Measurements from ENCODE around the gene ICAM1. TPM values are rescaled to one million over a fixed set of nuclear protein-coding genes. Genes with fewer than 3 reads are reported as not detected.

The ICAM1 gene
- total RNA-seq, 2 experiments from 2014 or later: 8.0 to 9.0 TPM

DNA sequence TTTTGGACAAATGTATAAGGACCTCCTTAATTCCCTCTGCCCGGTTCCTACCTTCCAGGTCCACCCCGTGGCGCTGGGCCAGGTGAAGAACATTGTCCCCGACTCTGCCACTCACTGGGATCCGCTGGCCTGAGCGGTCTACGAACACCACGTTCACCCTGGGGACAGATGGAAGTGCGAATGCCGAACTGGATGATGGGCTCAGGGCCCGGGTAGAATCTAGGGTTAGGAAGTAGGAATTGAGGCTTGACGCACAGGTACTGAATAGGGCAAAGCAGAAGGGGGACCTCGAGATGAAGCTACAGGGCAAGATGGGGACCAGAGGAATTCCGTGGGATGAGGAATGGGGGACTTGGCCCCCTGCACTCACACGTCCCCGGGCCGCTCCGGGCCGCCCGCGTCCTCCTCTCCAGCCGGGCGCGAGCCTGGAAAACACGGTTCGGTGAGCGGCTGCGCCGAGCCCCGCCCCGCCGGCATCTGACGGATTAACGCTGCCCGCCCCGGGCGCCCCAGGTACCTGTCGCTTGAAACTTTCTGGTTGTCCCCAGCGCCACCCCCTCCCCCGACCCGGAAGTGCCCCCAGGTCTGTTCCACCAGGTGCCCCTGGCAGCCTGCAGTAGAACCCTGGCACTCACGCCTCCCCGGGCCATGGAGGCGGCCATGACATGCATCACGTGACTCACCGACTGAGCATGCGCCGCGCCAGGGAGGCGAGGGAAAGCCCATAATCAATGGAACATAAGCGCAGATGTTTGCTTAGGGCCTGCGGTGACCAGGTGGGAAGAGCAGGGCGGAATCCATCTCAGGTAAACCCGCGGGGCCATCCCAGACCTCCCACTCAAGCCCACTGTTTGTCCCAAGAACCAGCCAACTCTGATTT is 44.7 kb downstream of the ICAM1 start, which contains the start of gene FDX2:
Gene FDX2 (minus strand): TSS at position 681 of the 880 bp plus-strand sequence. CDS start 19 bp downstream, at position 662.
- peak; percentile 92 for DNase-seq
- ChIA-PET CTCF (interaction anchor here (0.7 to 1.2 kb wide), 3 partner anchors 9 to 46 kb away, joined by 3 read pairs; no protein-coding TSS in a partner anchor), POLR2A (interaction anchor here (0.6 kb wide), 1 partner anchor 16 kb away, joined by 3 read pairs; no protein-coding TSS in a partner anchor)
- H3K27me3 Mint-ChIP-seq: no peaks in the 10 kb centered on the region
- peak within 1 kb of the TSS; percentile 73 for H3K27ac Mint-ChIP-seq
- no peaks in the 10 kb centered on the region for H3K9me3 Mint-ChIP-seq
- H3K36me3 Mint-ChIP-seq (ENCODE audit: low read depth): peaks cover 15% of the 10 kb centered on the region
- peaks cover 19% of the 10 kb centered on the region for H3K4me1 Mint-ChIP-seq
- H3K4me3 Mint-ChIP-seq: peak within 1 kb of the TSS; percentile 80

DNA sequence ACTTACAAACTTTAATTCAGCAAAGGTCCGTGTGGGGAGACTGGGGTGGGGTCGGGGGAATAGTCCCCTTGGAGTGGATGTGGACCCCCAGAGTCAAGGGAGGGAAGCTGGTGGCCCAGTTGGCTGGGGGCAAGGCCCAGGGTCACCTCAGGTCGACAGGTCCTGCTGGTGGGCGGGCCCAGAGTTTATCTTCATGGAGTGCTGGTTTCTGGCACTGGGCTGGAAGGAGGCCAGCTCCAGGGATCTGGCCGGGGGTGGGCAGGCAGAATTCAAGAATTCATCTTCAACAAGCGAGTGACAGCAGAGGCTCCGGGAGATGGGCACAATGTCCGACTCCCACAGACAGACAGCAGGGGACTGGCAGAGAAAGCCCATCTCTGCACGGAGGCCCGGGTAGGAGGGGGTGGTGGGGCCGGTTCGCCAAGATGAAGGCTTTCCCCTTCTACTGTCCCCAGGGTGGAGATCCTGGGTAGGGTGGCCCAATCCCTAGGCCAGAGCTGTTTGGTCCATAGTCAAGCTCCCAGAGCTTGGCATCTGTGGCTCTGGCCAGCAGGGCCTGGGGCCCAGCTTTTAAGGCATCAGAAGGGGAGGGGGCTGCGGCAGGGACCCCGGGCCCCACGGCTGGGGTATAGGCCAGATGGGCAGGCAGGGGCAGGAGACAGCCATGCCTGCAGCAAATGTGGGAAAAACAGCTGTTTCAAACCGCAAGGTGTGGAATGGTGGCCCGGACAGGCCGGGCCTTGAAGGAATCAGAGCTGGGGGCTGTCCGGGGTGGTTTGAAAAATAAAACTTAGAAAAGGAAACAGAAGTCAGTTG is 45.5 kb downstream of the ICAM1 start:
- no peak for DNase-seq
- ChIA-PET POLR2A (no interaction called here), CTCF (interaction anchor here (0.6 to 1.2 kb wide), 4 partner anchors 8 to 1184 kb away, joined by 3 to 4 read pairs (median 3); no protein-coding TSS in a partner anchor)
- H3K9me3 Mint-ChIP-seq: no peaks in the 10 kb centered on the region
- H3K4me1 Mint-ChIP-seq: peaks cover 19% of the 10 kb centered on the region
- H3K27me3 Mint-ChIP-seq: no peaks in the 10 kb centered on the region
- H3K27ac Mint-ChIP-seq: no peak overlapping the region
- peak overlapping the region; percentile 80 for H3K4me3 Mint-ChIP-seq
- peaks cover 15% of the 10 kb centered on the region for H3K36me3 Mint-ChIP-seq (ENCODE audit: low read depth)

DNA sequence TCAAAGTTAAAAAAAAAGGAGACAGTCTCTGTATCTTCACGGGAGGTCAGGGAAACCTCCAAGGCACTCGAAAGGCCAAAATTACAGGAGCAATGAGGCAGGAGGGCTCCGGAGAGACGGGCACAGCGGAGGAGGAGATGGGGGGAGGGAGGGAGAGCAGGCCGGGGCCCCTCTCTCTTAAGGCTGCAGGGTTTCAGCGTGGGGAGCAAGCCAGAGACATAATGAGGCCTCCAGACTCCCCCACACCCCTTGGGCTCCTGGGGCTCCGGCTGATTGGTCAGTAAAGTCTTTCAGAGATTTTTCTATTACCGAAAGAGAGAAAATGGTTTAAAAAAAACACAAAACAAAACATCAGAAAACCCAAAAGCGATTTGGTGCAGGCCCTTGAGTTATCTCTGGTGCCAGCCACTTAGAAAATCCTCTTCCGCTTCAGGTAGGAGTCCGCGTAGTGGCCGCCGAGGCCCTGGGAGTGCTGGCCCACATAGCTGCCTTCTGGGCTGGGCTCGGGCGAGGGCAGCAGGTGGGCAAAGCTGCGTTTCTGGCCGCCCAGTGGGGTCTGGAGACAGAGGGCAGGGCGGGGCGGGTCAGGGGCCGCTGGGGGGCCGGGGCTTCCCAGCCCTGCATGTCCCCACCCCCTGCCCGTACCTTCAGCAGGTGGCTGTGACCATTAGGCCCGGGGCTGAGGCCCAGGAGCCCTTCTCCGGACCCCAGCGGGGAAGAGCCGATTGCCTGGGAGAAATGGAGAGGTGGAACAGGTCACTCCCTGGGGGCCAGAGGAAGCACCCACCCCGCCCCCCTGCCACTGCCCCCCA is 46.3 kb downstream of the ICAM1 start:
- Mint-ChIP-seq H3K27me3 (no peaks in the 10 kb centered on the region), H3K9me3 (no peaks in the 10 kb centered on the region), H3K4me1 (peaks cover 19% of the 10 kb centered on the region), H3K4me3 (no peak overlapping the region), H3K36me3 (ENCODE audit: low read depth) (peaks cover 21% of the 10 kb centered on the region), H3K27ac (no peak overlapping the region)
- ChIA-PET CTCF (interaction anchor here (0.7 to 1.9 kb wide), 4 partner anchors 7 to 99 kb away, joined by 3 to 4 read pairs (median 3); no protein-coding TSS in a partner anchor), POLR2A (interaction anchor here (0.7 kb wide), 1 partner anchor 9 kb away, joined by 7 read pairs; no protein-coding TSS in a partner anchor)
- DNase-seq: no peak

DNA sequence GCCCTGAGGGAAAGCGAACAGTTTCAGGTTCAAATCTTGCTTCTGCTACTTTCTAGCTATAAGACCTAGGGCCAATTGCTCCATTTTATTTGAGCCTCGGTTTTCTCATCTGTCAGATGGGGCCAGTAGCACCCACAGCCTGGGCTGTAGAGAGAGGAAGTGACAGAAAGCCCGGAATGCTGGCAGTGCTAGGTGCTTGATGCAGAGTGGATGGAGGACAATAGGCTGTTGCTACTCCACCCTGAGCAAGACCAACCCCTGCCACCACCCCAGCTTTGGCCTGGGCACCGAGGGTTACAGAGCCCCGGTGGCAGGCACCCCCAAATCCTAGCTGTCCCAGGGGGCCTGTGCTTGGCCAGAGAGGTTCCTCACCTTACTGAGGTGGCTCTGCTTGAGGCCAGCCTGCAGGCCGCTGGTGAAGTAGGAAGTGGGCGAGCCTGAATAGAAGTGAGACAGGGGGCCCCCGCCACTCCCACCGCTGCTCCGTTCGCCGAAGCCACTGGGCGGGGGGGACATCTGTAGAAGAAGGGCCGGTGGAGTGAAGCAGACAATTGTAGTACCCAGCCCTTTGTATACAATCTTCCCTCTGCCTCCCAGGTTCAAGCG is 47.0 kb downstream of the ICAM1 start:
- peaks cover 19% of the 10 kb centered on the region for H3K4me1 Mint-ChIP-seq

DNA sequence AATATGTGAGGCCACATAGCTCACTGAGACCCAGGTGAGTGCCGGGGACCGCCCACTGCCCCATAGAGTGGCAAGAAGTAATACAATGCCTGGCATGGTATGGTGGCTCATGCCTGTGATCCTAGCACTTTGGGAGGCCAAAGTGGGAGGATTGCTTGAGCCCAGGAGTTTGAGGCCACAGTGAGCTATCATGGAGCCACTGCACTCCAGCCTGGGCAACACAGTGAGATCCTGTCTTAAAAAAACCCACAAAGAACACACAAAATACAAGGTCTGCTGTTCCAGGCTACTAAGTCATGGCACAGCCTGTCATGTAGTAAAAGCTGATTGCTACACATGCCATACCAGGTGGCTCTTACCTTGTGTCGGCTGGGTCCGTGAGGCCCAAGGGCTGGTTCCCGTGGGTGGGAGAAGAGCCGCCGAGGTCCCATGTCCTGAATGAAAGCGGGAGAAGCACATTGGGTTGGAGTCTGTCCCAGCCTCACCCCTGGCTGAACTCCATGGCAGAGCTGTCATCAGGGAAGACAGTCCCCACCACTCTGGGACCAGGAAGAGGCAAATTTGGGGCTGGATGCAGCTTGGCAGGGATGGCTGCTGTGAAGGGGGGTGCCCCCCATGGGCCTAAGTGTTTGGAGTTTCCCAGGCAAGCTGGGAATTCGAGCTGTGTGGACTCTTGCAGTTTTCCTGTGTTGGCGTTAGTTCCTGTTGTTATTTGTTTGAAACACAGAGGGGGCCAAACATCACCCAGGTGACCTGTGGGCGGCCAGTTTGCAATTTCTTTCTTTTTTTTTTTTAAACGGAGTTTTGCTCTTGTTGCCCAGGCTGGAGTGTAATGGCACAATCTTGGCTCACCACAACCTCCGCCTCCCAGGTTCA is 48.1 kb downstream of the ICAM1 start:
- DNase-seq: no peak
- no peak overlapping the region for H3K4me3 Mint-ChIP-seq
- peaks cover 21% of the 10 kb centered on the region for H3K36me3 Mint-ChIP-seq (ENCODE audit: low read depth)
- CTCF ChIA-PET: interaction anchor here (0.9 to 1.9 kb wide), 4 partner anchors 15 to 109 kb away, joined by 3 to 4 read pairs (median 4); partner anchors contain the start of gene RAVER1
- H3K4me1 Mint-ChIP-seq: peaks cover 19% of the 10 kb centered on the region
- POLR2A ChIA-PET: no interaction called here
- no peaks in the 10 kb centered on the region for H3K27me3 Mint-ChIP-seq
- no peak overlapping the region for H3K27ac Mint-ChIP-seq
- H3K9me3 Mint-ChIP-seq: no peaks in the 10 kb centered on the region

More for the DNA sequence above, 47.0 kb downstream of the ICAM1 start:
- CTCF ChIA-PET: interaction anchor here (0.7 to 1.9 kb wide), 4 partner anchors 12 to 73 kb away, joined by 3 to 4 read pairs (median 4); partner anchors contain the start of gene RAVER1
- H3K4me3 Mint-ChIP-seq: no peak overlapping the region
- peaks cover 21% of the 10 kb centered on the region for H3K36me3 Mint-ChIP-seq (ENCODE audit: low read depth)
- POLR2A ChIA-PET: interaction anchor here (0.7 kb wide), 1 partner anchor 9 kb away, joined by 7 read pairs; no protein-coding TSS in a partner anchor
- H3K9me3 Mint-ChIP-seq: no peaks in the 10 kb centered on the region
- DNase-seq: no peak
- H3K27ac Mint-ChIP-seq: no peak overlapping the region
- H3K27me3 Mint-ChIP-seq: no peaks in the 10 kb centered on the region

DNA sequence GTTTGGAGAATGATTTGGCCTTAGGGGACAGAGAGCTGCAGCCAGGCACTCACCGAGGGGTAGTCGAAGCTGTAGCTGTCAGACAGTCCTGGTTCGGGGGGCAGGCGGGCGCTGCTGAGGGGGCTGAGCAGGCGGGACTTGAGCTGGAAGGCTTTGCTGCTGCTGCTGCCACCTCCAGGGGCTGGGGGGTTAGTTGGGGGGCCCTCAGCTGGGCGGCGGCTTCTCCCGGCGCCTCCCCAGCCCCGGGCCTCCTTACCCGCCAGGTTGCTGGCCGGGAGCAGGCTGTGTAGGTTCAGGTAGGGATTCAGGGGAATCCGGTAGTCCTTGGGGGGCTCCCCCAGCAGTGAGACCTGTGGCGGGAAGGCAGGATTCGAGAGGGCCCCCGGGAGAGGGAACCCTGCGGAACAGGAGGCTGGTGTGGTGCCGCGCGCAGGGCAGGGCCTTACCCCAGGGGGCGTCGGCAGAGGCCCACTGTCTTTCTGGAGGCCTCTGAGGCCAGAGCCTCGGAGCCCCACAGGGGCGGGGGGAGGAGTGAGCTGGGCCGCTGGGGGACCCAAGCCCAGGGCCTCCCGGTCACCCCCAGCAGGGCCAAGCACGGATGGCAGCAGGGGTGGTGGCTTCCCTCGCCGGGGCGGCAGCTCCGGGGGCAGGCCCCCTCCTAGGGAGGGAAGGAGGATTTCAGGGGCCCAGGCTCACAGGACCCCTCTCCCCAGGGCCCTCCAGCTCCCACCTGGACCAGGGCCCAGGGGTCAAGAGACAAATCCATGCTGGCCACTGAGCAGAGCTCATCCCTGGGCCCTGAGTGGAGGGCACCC is 49.9 kb downstream of the ICAM1 start:
- no peaks in the 10 kb centered on the region for H3K27me3 Mint-ChIP-seq
- peaks cover 27% of the 10 kb centered on the region for H3K36me3 Mint-ChIP-seq (ENCODE audit: low read depth)
- POLR2A ChIA-PET: interaction anchor here (0.6 kb wide), 1 partner anchor 35 kb away, joined by 3 read pairs; no protein-coding TSS in a partner anchor
- no peak overlapping the region for H3K27ac Mint-ChIP-seq
- H3K4me1 Mint-ChIP-seq: peaks cover 8% of the 10 kb centered on the region
- no peak for DNase-seq
- no peaks in the 10 kb centered on the region for H3K9me3 Mint-ChIP-seq
- CTCF ChIA-PET: interaction anchor here (0.6 to 2.3 kb wide), 5 partner anchors 10 to 1858 kb away, joined by 3 to 7 read pairs (median 4); partner anchors contain the start of gene ICAM1
- H3K4me3 Mint-ChIP-seq: no peak overlapping the region

DNA sequence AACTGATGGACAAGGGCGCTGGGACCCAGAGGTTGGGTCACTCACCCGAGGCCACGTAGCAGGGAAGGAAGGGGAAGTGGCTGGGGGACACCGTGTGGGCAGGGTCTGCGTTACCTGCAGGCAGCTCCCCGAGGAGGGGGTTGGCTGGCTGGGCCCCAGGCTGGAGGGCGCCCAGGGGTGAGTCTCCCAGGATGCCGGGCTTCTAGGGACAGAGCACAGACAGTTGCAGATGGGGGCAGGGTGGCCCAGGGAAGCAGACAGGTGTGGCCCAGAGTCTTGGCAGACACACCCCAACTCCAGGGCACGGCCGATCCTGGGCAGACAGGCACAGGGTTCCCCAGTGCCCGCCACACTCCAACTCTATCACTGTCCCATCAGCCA is 50.5 kb downstream of the ICAM1 start:
- Mint-ChIP-seq H3K27me3 (no peaks in the 10 kb centered on the region), H3K9me3 (no peaks in the 10 kb centered on the region), H3K4me3 (no peak overlapping the region), H3K27ac (no peak overlapping the region), H3K4me1 (peaks cover 2% of the 10 kb centered on the region), H3K36me3 (ENCODE audit: low read depth) (peaks cover 22% of the 10 kb centered on the region)
- POLR2A ChIA-PET: no interaction called here
- no peak for DNase-seq
- CTCF ChIA-PET: interaction anchor here (0.6 to 2.3 kb wide), 3 partner anchors 10 to 1857 kb away, joined by 3 to 7 read pairs (median 4); no protein-coding TSS in a partner anchor

DNA sequence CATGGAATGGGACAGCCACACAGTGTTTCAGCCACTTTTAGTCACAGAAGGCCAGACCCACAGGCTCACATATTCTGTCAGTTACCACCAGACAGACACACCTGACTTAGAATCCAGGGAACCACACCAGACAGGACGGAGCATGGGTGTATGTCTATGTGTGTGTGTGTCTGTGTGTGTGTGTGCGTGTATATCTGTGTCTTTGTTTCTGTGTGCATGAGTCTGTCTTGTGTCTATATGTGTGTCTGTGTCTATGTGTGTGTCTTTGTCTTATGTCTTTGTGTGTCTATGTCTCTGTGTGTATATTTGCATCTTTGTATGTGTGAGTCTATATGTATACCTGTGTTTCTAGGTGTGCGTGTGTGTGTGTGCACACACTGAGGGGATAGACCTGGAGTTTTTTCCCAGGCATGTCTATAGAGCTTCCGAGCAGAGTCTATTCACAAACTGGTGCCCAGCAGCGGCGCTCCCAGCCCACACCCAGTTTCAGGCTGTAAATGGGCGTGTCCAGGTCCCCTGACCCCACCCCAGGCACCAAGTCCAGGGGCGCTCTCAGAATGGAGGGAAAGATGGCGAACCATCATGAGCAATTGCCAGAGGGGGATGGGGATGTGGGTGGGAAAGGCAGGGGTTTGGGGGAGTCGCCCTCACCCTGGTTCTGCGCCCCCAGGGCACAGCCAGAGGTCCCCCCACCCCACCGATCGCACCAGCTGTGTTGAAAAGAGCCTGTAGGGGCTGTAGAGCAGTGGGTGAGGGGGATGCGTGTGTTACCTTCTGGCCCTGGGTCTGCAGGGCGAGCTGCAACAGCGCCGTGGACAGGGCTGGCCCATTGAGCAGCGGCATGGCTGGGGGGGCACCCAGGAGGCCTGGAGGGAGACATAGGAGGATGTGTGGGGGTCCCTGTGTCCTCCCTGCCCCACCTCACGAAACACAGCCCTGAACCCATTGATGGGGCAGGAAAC is 51.2 kb downstream of the ICAM1 start:
- ChIA-PET CTCF (interaction anchor here (2.3 kb wide), 1 partner anchor 11 kb away, joined by 7 read pairs; no protein-coding TSS in a partner anchor), POLR2A (no interaction called here)
- H3K9me3 Mint-ChIP-seq: no peaks in the 10 kb centered on the region
- no peak overlapping the region for H3K27ac Mint-ChIP-seq
- peaks cover 22% of the 10 kb centered on the region for H3K36me3 Mint-ChIP-seq (ENCODE audit: low read depth)
- no peaks in the 10 kb centered on the region for H3K27me3 Mint-ChIP-seq
- DNase-seq: no peak
- H3K4me1 Mint-ChIP-seq: no peaks in the 10 kb centered on the region
- no peak overlapping the region for H3K4me3 Mint-ChIP-seq

DNA sequence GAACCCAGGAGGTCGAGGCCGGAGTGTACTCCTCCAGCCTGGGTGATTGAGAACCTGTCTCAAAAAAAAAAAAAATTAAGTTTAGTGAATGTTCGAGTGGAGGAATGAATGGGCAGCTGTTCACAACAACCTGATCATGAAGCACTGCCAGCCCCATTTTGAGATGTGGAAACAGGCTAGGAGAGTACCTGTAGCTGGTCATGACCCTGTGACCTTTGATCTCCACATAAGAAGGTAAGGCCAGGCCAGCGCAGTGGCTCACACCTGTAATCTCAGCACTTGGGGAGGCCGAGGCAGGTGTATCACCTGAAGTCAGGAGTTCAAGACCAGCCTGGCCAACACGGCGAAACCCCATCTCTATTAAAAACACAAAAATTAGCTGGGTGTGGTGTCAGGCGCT is 54.8 kb downstream of the ICAM1 start:
- peaks cover 28% of the 10 kb centered on the region for H3K36me3 Mint-ChIP-seq (ENCODE audit: low read depth)
- CTCF ChIA-PET: interaction anchor here (0.6 to 0.7 kb wide), 3 partner anchors 81 to 375 kb away, joined by 3 to 4 read pairs (median 3); no protein-coding TSS in a partner anchor
- DNase-seq: no peak
- no peaks in the 10 kb centered on the region for H3K4me1 Mint-ChIP-seq
- H3K27ac Mint-ChIP-seq: no peak overlapping the region
- H3K9me3 Mint-ChIP-seq: no peaks in the 10 kb centered on the region
- no peaks in the 10 kb centered on the region for H3K27me3 Mint-ChIP-seq
- no peak overlapping the region for H3K4me3 Mint-ChIP-seq
- POLR2A ChIA-PET: no interaction called here
